Neural progenitor cell (in vitro differentiated cells): ENCODE results near the gene PCTP. TPM values are rescaled to one million over a fixed set of nuclear protein-coding genes. Genes with fewer than 3 reads are reported as not detected.

ENCODE experiments used
- DNase-seq: peaks from one replicate; pipeline ENCODE4 v3.0.0-alpha.2; 2016; ENCODE audit warnings: low spot score
- H2AFZ ChIP-seq: fragments of 200-600 bp; sonication (generic); replicated peaks from 2 replicates; pipeline ENCODE4 v1.6.1; 2016; ENCODE audit warnings: antibody characterized with exemption
- H3F3A ChIP-seq: fragments of 200-600 bp; sonication (generic); 2 replicates; pipeline ENCODE4 v1.6.1; 2016; ENCODE audit warnings: antibody characterized with exemption, low read depth
- H3K27ac ChIP-seq: fragments of 200-600 bp; sonication (generic); 2 replicates; pipeline ENCODE4 v1.5.1; 2016; ENCODE audit warnings: mild to moderate bottlenecking
- H3K27me3 ChIP-seq: fragments of 200-600 bp; sonication (generic); 2 replicates; pipeline ENCODE4 v1.6.1; 2016; ENCODE audit warnings: mild to moderate bottlenecking, moderate library complexity
- H3K36me3 ChIP-seq: fragments of 200-600 bp; sonication (generic); 2 replicates; pipeline ENCODE4 v1.5.1; 2016
- H3K4me1 ChIP-seq: fragments of 200-600 bp; sonication (generic); 2 replicates; pipeline ENCODE4 v1.6.1; 2016; ENCODE audit warnings: mixed run types
- H3K4me2 ChIP-seq: fragments of 200-600 bp; sonication (generic); 2 replicates; pipeline ENCODE4 v1.6.1; 2016
- H3K4me3 ChIP-seq: fragments of 200-600 bp; sonication (generic); 2 replicates; pipeline ENCODE4 v1.5.1; 2016
- H3K79me2 ChIP-seq: fragments of 200-600 bp; sonication (generic); 2 replicates; pipeline ENCODE4 v1.6.1; 2016; ENCODE audit warnings: low read depth
- H3K9ac ChIP-seq: fragments of 200-600 bp; sonication (generic); 2 replicates; pipeline ENCODE4 v1.6.1; 2016
- H3K9me3 ChIP-seq: fragments of 200-600 bp; sonication (generic); 2 replicates; pipeline ENCODE4 v1.5.1; 2016; ENCODE audit warnings: low read depth
- H4K20me1 ChIP-seq: fragments of 200-600 bp; sonication (generic); 2 replicates; pipeline ENCODE4 v1.6.1; 2016; ENCODE audit warnings: low read depth
- H3K27ac Mint-ChIP-seq: 3 replicates; pipeline ENCODE4 v1.8.0; 2021; ENCODE audit warnings: mixed read lengths
- H3K27me3 Mint-ChIP-seq: 2 replicates; pipeline ENCODE4 v1.8.0; 2022; ENCODE audit warnings: low read depth, mild to moderate bottlenecking, inconsistent platforms, moderate library complexity, mixed read lengths; ENCODE audit not compliant: insufficient read depth
- H3K36me3 Mint-ChIP-seq: 3 replicates; pipeline ENCODE4 v1.8.0; 2021; ENCODE audit warnings: mixed read lengths
- H3K4me1 Mint-ChIP-seq: 3 replicates; pipeline ENCODE4 v1.8.0; 2021; ENCODE audit warnings: mixed read lengths
- H3K4me3 Mint-ChIP-seq: 3 replicates; pipeline ENCODE4 v1.8.0; 2021; ENCODE audit warnings: mild to moderate bottlenecking, moderate library complexity, mixed read lengths
- H3K9me3 Mint-ChIP-seq: 3 replicates; pipeline ENCODE4 v1.8.0; 2020; ENCODE audit warnings: mixed read lengths
- CTCF ChIP-seq: fragments of 200-600 bp; sonication (generic); IDR thresholded peaks from 2 replicates; pipeline ENCODE4 v1.5.1; 2017; ENCODE audit warnings: antibody characterized with exemption, mild to moderate bottlenecking
- EZH2 ChIP-seq: fragments of 200-600 bp; sonication (generic); IDR thresholded peaks from 2 replicates; pipeline ENCODE4 v1.6.1; 2017; ENCODE audit warnings: antibody characterized with exemption, mild to moderate bottlenecking, moderate library complexity
- EZH2phosphoT487 ChIP-seq: fragments of 200-600 bp; sonication (generic); IDR thresholded peaks from 2 replicates; pipeline ENCODE4 v1.6.1; 2017; ENCODE audit warnings: antibody characterized with exemption
- total RNA-seq: library from RNA; depleted of rRNA; stranded (reverse); fragments of >200 nt; gene quantifications from 2 replicates; pipeline ENCODE4 v1.2.3, GENCODE V29; 2015; ENCODE audit warnings: low replicate concordance

Gene PCTP
- total RNA-seq, 1 donor from 2014 or later = 26.5 TPM

- H3K4me1 ChIP-seq = peaks cover 18% of the 10 kb centered on the region
- no peaks in the 10 kb centered on the region for H3K36me3 ChIP-seq
- Mint-ChIP-seq H3K36me3 (peaks cover 25% of the 10 kb centered on the region), H3K4me1 (peaks cover 13% of the 10 kb centered on the region), H3K27ac (no peak overlapping the region), H3K27me3 (peaks cover 5% of the 10 kb centered on the region), H3K4me3 (no peak overlapping the region), H3K9me3 (no peaks in the 10 kb centered on the region)
- no peak overlapping the region for H3K4me2 ChIP-seq
- H3K79me2 ChIP-seq = no peaks in the 10 kb centered on the region
- no peak overlapping the region for H3K27ac ChIP-seq
- H3K9ac ChIP-seq = no peak overlapping the region
- no peaks in the 10 kb centered on the region for H4K20me1 ChIP-seq
- DNase-seq = no peak
- H3F3A ChIP-seq = peaks cover 10% of the 10 kb centered on the region
- H3K4me3 ChIP-seq = no peak overlapping the region
- no peaks in the 10 kb centered on the region for H3K27me3 ChIP-seq
- no peaks in the 10 kb centered on the region for H3K9me3 ChIP-seq
- no peak overlapping the region for H2AFZ ChIP-seq
- TF ChIP-seq CTCF (no peak), EZH2phosphoT487 (no peak), EZH2 (no peak)
These were observed 26.7 kb downstream of the PCTP start for GRCh38 chr17:55777471-55777971.

GRCh38 chr17:55778389-55779118 lies 27.7 kb downstream of the PCTP start:
- Histone ChIP-seq H3K4me2 (no peak overlapping the region), H3K9me3 (no peaks in the 10 kb centered on the region), H3K4me1 (peaks cover 18% of the 10 kb centered on the region), H3F3A (peaks cover 10% of the 10 kb centered on the region), H3K27me3 (no peaks in the 10 kb centered on the region), H3K9ac (no peak overlapping the region), H4K20me1 (no peaks in the 10 kb centered on the region), H2AFZ (no peak overlapping the region), H3K4me3 (no peak overlapping the region), H3K79me2 (no peaks in the 10 kb centered on the region), H3K27ac (no peak overlapping the region), H3K36me3 (no peaks in the 10 kb centered on the region)
- Mint-ChIP-seq H3K9me3 (no peaks in the 10 kb centered on the region), H3K27ac (no peak overlapping the region), H3K4me1 (peaks cover 13% of the 10 kb centered on the region), H3K27me3 (peaks cover 3% of the 10 kb centered on the region), H3K4me3 (no peak overlapping the region), H3K36me3 (peaks cover 22% of the 10 kb centered on the region)
- no peak for DNase-seq
- TF ChIP-seq EZH2phosphoT487 (no peak), CTCF (no peak), EZH2 (no peak)

GRCh38 chr17:55783684-55784245 lies 32.9 kb downstream of the PCTP start:
- Histone ChIP-seq H4K20me1 (no peaks in the 10 kb centered on the region), H2AFZ (no peak overlapping the region), H3K27ac (no peak overlapping the region), H3K79me2 (no peaks in the 10 kb centered on the region), H3K4me1 (no peaks in the 10 kb centered on the region), H3K4me3 (no peak overlapping the region), H3K36me3 (no peaks in the 10 kb centered on the region), H3K4me2 (no peak overlapping the region), H3K9ac (no peak overlapping the region), H3K27me3 (no peaks in the 10 kb centered on the region), H3F3A (no peaks in the 10 kb centered on the region), H3K9me3 (no peaks in the 10 kb centered on the region)
- Mint-ChIP-seq H3K36me3 (peaks cover 4% of the 10 kb centered on the region), H3K9me3 (no peaks in the 10 kb centered on the region), H3K27ac (no peak overlapping the region), H3K4me1 (no peaks in the 10 kb centered on the region), H3K27me3 (peaks cover 3% of the 10 kb centered on the region), H3K4me3 (no peak overlapping the region)
- no peak for DNase-seq
- TF ChIP-seq EZH2 (no peak), EZH2phosphoT487 (no peak), CTCF (no peak)
